ENCODE results near the gene SLC16A12. TPM values are rescaled to one million over a fixed set of nuclear protein-coding genes. Genes with fewer than 3 reads are reported as not detected.

SLC16A12 gene
- total and polyA plus RNA-seq, 2 donors (not counting 3 experiments of a cell fraction or from before 2014, with no cell fraction given), result not detected

GRCh38 chr10:89454561-89455347 is 80.6 kb downstream of the SLC16A12 start:
- Histone ChIP-seq H3K9me3 (replicated peaks; ENCODE audit: control insufficient read depth, insufficient read depth, low read length) (no peaks in the 10 kb centered on the region), H3K4me2 (ENCODE audit: insufficient read depth, low read length) (no peak overlapping the region), H4K20me1 (replicated peaks; ENCODE audit: control insufficient read depth, extremely low read depth, insufficient read depth, low read length) (no peaks in the 10 kb centered on the region), H3K9me1 (replicated peaks; ENCODE audit: control insufficient read depth, extremely low read depth, insufficient read depth, low read length) (no peaks in the 10 kb centered on the region), H3K27ac (ENCODE audit: insufficient read depth, low read depth, low read length) (no peak overlapping the region), H3K9ac (replicated peaks; ENCODE audit: extremely low read depth, insufficient read depth, low read length) (no peak overlapping the region), H2AFZ (ENCODE audit: low read depth, low read length) (no peak overlapping the region), H3K27me3 (ENCODE audit: control insufficient read depth in 2 of 2, insufficient read depth in 2 of 2, low read length in 2 of 2) (no peaks in the 10 kb centered on the region), H3K4me3 (replicated peaks in 1 of 3; ENCODE audit: insufficient read depth in 1 of 3, low read depth in 1 of 3, low read length in 3 of 3) (no peak overlapping the region), H3K36me3 (ENCODE audit: control insufficient read depth in 2 of 2, extremely low read depth in 1 of 2, insufficient read depth in 2 of 2, low read length in 2 of 2) (no peaks in the 10 kb centered on the region), H3K4me1 (ENCODE audit: control insufficient read depth, extremely low read depth, insufficient read depth, low read length) (peaks cover 21% of the 10 kb centered on the region), H3K79me2 (ENCODE audit: control insufficient read depth, insufficient read depth, low read length) (no peaks in the 10 kb centered on the region)
- POLR2A ChIA-PET, result no interaction called here
- dilution Hi-C loops (cut with MboI; ENCODE audit: extremely low pct_ligation_motif_present, low sequenced_read_pairs) (no loop called here), intact Hi-C loops (cut with micrococcal nuclease) (no loop called here)
- CTCF ChIA-PET, result no interaction called here
- FAIRE-seq (no peak), DNase-seq (ENCODE audit: low read depth, low spot score) (no peak)
- TF ChIP-seq JUN (IDR thresholded peaks at IDR 0.05; ENCODE audit: borderline replicate concordance, insufficient read depth, insufficient read length, low read depth) (no peak), EZH2 (IDR thresholded peaks at IDR 0.05; ENCODE audit: borderline replicate concordance, low read depth, low read length, severe bottlenecking) (no peak), MAX (IDR thresholded peaks at IDR 0.05; ENCODE audit: insufficient read depth, insufficient read length) (no peak), GATA2 (IDR thresholded peaks at IDR 0.05; ENCODE audit: insufficient read depth, insufficient read length, low read depth, low read length) (no peak), POLR2AphosphoS5 (IDR thresholded peaks at IDR 0.05; ENCODE audit: insufficient read depth, low read depth, low read length) (no peak), FOS (IDR thresholded peaks at IDR 0.05; ENCODE audit: borderline replicate concordance, insufficient read depth, low read length) (no peak), CTCF (IDR thresholded peaks at IDR 0.05; ENCODE audit: extremely low read depth in 1 of 2, insufficient read depth in 1 of 2, low read depth in 1 of 2, low read length in 2 of 2) (no peak)
- BruUV-seq (replicated peaks), result no TSS peak

All from endothelial cell of umbilical vein (primary cell).